ENCODE measurements around the gene GGCT.
A peak's percentile ranks its signal among the peaks of the same experiment; 100 is the strongest.
"Not testable (repeated sequence)": the region's sequence is repeated elsewhere in the genome, so short reads cannot be mapped to it uniquely, and the experiment has no call there.

GGCT gene

DNA sequence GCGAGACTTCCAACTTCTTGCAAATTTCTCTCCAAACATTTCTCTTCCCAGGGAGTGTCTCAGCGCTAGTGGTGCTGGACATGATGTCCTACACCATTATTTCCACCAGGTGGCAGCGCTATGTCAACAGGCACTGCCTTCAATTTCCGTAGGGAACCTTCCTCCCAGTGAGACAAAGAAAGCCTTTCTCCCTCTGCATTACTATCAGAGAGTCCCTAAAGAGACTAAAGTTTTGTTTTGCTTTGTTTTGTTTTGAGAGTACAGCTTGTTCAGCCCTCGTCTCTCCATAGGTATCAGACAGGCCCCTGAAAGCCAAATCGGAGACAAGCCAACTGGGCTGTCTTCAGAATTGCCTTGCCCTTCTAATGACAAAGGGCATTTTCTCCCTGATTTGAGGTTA is 44.2 kb upstream of the GGCT start:
- Mint-ChIP-seq H3K36me3 (ENCODE audit: low read depth) (peaks cover 8% of the 10 kb centered on the region), H3K9me3 (no peaks in the 10 kb centered on the region), H3K4me1 (peaks cover 23% of the 10 kb centered on the region), H3K4me3 (no peak overlapping the region), H3K27me3 (ENCODE audit: low read depth) (no peaks in the 10 kb centered on the region), H3K27ac (peak overlapping the region; percentile 44 to 71 (median 55))
- TF ChIP-seq, protein P1, sequence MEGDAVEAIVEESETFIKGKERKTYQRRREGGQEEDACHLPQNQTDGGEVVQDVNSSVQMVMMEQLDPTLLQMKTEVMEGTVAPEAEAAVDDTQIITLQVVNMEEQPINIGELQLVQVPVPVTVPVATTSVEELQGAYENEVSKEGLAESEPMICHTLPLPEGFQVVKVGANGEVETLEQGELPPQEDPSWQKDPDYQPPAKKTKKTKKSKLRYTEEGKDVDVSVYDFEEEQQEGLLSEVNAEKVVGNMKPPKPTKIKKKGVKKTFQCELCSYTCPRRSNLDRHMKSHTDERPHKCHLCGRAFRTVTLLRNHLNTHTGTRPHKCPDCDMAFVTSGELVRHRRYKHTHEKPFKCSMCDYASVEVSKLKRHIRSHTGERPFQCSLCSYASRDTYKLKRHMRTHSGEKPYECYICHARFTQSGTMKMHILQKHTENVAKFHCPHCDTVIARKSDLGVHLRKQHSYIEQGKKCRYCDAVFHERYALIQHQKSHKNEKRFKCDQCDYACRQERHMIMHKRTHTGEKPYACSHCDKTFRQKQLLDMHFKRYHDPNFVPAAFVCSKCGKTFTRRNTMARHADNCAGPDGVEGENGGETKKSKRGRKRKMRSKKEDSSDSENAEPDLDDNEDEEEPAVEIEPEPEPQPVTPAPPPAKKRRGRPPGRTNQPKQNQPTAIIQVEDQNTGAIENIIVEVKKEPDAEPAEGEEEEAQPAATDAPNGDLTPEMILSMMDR (IDR thresholded peaks at IDR 0.05; ENCODE audit: unreplicated experiment in 3 of 3), result peak; percentile 83 to 85 (median 85)

DNA sequence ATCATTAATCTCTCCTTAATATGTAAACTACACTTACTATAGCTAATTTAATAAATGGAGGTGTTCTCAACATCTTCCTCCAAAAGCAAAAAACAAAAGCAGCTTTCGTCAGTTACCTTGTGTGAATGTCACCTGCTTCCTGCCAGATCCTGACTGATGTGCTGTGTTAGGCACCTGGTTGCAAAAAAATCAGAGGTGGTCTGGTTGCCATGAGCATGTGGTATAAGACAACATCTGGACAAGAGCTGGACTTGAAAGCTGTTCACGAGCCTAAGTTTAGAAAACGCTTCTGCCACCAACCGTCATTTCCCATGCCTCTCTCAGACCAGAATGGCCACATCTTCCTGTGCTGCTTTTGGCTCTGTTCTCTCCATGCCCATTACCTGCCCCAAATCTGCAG is 42.0 kb upstream of the GGCT start:
- Mint-ChIP-seq H3K4me1 (peaks cover 23% of the 10 kb centered on the region), H3K36me3 (ENCODE audit: low read depth) (peaks cover 11% of the 10 kb centered on the region), H3K27me3 (ENCODE audit: low read depth) (no peaks in the 10 kb centered on the region), H3K4me3 (no peak overlapping the region), H3K27ac (peak overlapping the region in 1 of 3 experiments; percentile 63), H3K9me3 (no peaks in the 10 kb centered on the region)
- TF ChIP-seq, protein P1 (IDR thresholded peaks at IDR 0.05; ENCODE audit: unreplicated experiment in 3 of 3), result no peak

DNA sequence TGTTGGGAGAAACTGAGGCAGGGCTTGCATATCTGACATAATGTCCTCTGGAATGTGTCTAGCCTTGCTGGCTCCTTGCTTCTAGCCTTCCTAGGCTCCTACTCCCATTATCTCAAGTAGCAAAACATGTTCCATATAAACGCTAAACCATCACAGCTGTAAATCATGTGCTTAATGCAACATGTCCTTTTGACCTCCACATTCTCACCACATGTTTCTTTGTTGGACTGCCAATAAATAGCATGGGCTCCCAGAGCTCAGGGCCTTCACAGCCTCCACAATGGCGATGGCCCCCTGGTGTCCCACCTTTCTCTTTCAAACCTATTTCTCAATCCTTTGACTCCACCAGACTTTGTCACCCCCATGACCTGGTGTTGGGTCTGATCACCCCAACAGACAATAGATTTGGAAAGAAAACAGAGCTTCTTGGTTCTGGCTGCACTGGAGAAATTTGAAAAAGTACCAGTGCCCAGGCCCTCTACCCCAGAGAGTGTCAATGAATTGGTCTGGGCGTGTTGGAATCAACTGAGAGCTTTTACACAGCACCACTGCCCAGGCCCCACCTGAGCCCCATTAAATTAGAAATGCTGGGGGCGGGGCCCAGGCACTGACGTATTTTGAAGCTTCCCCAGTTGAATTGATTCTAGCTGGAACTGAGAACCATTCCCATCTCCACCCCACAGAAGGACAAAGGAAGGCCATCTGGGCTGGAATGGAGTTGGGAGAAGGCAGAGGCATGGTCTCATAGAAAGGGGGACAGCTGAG is 41.3 kb upstream of the GGCT start:
- peaks cover 19% of the 10 kb centered on the region for H3K4me1 Mint-ChIP-seq
- TF ChIP-seq, protein P1 (IDR thresholded peaks at IDR 0.05; ENCODE audit: unreplicated experiment in 3 of 3), result no peak
- peak overlapping the region in 1 of 3 experiments; percentile 29 for H3K27ac Mint-ChIP-seq
- H3K27me3 Mint-ChIP-seq (ENCODE audit: low read depth), result no peaks in the 10 kb centered on the region
- H3K36me3 Mint-ChIP-seq (ENCODE audit: low read depth), result peaks cover 11% of the 10 kb centered on the region
- H3K4me3 Mint-ChIP-seq, result no peak overlapping the region
- no peaks in the 10 kb centered on the region for H3K9me3 Mint-ChIP-seq

DNA sequence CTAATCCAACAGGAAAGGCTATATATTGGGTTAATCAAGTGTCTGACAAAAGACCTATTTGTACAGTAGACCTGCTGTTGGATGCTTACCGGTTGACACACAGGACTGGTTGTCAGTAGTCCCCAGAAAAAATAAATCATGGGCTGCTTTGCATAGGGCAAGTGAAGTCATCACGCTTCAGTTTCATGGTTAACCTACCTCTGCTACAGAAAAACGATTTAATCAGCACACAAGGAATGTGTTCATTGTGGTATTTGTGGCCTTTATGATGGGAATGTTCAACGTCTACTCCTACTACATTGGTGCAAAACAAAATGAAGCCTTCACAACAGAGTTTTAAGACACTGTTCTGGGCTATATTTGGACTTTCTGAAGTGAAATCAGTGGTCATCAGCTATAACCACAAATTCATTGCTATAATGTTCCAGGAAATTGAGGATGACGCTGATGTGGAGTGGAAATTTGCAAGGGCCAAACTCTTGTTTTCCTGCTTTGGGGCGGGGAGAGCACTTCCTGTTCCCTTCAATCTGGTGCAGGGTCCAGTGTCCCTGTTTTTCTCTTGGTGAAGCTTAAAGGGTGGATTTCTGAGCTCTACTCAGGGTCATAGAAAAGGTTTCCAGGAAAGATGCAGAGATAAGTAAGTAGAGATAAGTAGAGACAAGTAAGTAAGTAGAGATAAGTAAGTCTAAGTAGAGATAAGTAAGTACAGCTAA is 39.3 kb upstream of the GGCT start:
- peaks cover 15% of the 10 kb centered on the region for H3K4me1 Mint-ChIP-seq
- TF ChIP-seq, protein P1 (IDR thresholded peaks at IDR 0.05; ENCODE audit: unreplicated experiment in 3 of 3), result no peak

DNA sequence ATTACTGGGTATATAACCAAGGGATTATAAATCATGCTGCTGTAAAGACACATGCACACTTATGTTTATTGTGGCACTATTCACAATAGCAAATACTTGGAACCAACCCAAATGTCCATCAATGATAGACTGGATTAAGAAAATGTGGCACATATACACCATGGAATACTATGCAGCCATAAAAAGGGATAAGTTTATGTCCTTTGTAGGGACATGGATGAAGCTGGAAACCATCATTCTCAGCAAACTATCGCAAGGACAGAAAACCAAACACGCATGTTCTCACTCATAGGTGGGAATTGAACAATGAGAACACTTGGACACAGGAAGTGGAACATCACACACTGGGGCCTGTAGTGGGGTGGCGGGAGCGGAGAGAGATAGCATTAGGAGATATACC is 38.5 kb upstream of the GGCT start:
- H3K27me3 Mint-ChIP-seq (ENCODE audit: low read depth); H3K4me3 Mint-ChIP-seq; H3K27ac Mint-ChIP-seq: not testable (repeated sequence)
- peaks cover 28% of the 10 kb centered on the region for H3K36me3 Mint-ChIP-seq (ENCODE audit: low read depth)
- H3K4me1 Mint-ChIP-seq, result peaks cover 12% of the 10 kb centered on the region
- peaks cover 15% of the 10 kb centered on the region for H3K9me3 Mint-ChIP-seq

More for the DNA sequence above, 39.3 kb upstream of the GGCT start:
- peaks cover 20% of the 10 kb centered on the region for H3K36me3 Mint-ChIP-seq (ENCODE audit: low read depth)
- no peak overlapping the region for H3K4me3 Mint-ChIP-seq
- H3K9me3 Mint-ChIP-seq, result peaks cover 14% of the 10 kb centered on the region
- H3K27me3 Mint-ChIP-seq (ENCODE audit: low read depth), result no peaks in the 10 kb centered on the region
- no peak overlapping the region for H3K27ac Mint-ChIP-seq

DNA sequence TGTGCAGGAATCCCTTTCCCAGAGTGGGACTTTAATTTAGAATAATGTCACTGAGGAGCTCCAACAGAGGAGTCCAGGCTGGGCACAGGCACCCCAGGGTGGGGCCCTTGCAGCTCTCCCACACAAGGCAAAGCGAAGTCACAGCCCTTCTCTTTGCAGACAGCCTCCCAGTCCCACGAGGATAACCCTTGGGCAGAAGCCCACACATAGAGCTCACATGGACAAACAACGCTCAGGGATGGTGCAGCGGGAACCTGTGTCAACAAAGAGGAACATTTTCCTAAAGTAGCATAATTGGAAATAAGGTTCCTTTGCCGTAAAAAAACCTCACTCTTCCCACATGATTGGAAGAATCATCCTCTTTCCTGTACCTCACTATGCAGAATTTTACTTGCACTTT is 29.3 kb upstream of the GGCT start:
- Mint-ChIP-seq H3K4me3 (no peak overlapping the region), H3K4me1 (no peaks in the 10 kb centered on the region), H3K27me3 (ENCODE audit: low read depth) (no peaks in the 10 kb centered on the region), H3K9me3 (peaks cover 8% of the 10 kb centered on the region), H3K27ac (no peak overlapping the region), H3K36me3 (ENCODE audit: low read depth) (peaks cover 26% of the 10 kb centered on the region)
- TF ChIP-seq, protein P1 (IDR thresholded peaks at IDR 0.05; ENCODE audit: unreplicated experiment in 3 of 3), result no peak

Measured in nephron (organoid).